Lower leg skin (tissue), 3 donors: Measurements from ENCODE around the gene ARSJ.

Experiments
- CTCF ChIP-seq, 3 donors: fragments of 450-650 bp; IDR thresholded peaks; one replicate each; pipeline ENCODE4 v1.5.1; 2016; ENCODE audit warnings: antibody characterized with exemption in 3 of 3, mild to moderate bottlenecking in 3 of 3, moderate library complexity in 2 of 3
- POLR2A ChIP-seq, 2 donors: fragments of 450-650 bp; IDR thresholded peaks; one replicate each; pipeline ENCODE4 v1.6.1; 2016 to 2017; ENCODE audit warnings: antibody characterized with exemption in 2 of 2, mild to moderate bottlenecking in 1 of 2, moderate library complexity in 1 of 2

DNA sequence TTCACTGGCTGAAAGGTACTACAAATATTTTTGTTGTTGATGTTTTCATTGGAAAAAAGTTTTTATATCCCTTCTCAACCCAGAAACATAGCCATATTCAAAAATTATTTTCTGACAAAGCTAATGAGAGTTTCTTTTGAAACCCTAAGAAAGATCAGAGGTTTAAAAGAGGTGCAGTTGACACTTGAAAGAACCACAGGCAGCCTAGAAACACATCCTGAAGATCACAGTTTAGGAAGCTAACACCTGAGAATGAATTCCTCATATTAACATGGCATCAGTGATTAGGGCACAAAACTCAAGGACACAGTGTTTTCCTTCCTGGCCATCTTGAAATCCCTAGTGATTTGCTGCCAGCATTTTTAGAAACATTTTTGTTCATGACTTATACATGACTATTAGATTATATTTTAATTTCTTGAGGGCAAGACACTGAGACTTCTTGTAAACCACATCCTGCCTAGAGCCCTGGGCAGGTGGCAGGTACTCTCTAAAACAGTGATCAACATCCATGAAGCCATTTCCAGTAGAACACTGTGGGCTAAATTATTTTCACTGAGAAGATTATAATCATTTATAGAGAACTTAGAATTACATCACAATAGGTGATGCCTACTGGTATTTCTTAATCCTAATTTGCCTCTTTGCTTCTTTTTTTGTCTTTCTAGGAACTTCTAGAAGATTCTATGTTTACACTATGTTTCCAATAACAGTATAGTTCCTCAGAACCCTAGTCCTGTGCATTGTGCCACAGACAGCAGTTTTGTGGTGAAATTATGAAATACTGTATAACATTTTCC, 80.0 kb downstream of the ARSJ start:
- TF ChIP-seq CTCF (IDR thresholded peaks at IDR 0.05): no peak
- TF ChIP-seq POLR2A (IDR thresholded peaks at IDR 0.05): no peak
